Activated T-helper 2 cell treated with anti-CD3 and anti-CD28 coated beads, Interferon-gamma antibody, Interleukin-2, Interleukin-4, amounts not matched to agents 10 μg/mL and 5 μg/mL and 100 μg/mL, durations not matched to agents 14 hours and 24 hours and 36 hours (primary cell): ENCODE results near the gene PHRF1. TPM values are rescaled to one million over a fixed set of nuclear protein-coding genes. Genes with fewer than 3 reads are reported as not detected.
"Not testable (repeated sequence)": the region's sequence is repeated elsewhere in the genome, so short reads cannot be mapped to it uniquely, and the experiment has no call there.

Experiments used
- DNase-seq: peaks from one replicate; pipeline ENCODE4 v3.0.0; 2021; ENCODE audit warnings: low spot score
- H3K27ac Mint-ChIP-seq: one replicate; pipeline ENCODE4 v1.8.0; 2021; ENCODE audit warnings: mixed read lengths
- H3K27me3 Mint-ChIP-seq: one replicate; pipeline ENCODE4 v1.8.0; 2021; ENCODE audit warnings: low read depth, mixed read lengths
- H3K36me3 Mint-ChIP-seq: one replicate; pipeline ENCODE4 v1.8.0; 2021; ENCODE audit warnings: low read depth, mixed read lengths
- H3K4me1 Mint-ChIP-seq: one replicate; pipeline ENCODE4 v1.8.0; 2021; ENCODE audit warnings: low read depth, mixed read lengths
- H3K4me3 Mint-ChIP-seq: one replicate; pipeline ENCODE4 v1.8.0; 2021; ENCODE audit warnings: low read depth, mild to moderate bottlenecking, moderate library complexity, mixed read lengths
- H3K9me3 Mint-ChIP-seq: one replicate; pipeline ENCODE4 v1.8.0; 2021; ENCODE audit warnings: mixed read lengths
- intact Hi-C: fragments of 100-400 bp; cut with micrococcal nuclease; formaldehyde crosslinking; loops from one replicate; pipeline ENCODE4 v1.15.1; 2023
- total RNA-seq: library from RNA; stranded (reverse); gene quantifications from 2 replicates; pipeline ENCODE4 v1.2.3, GENCODE V29; 2022

PHRF1 gene
- total RNA-seq, 1 donor from 2014 or later, result 54.0 TPM

DNA sequence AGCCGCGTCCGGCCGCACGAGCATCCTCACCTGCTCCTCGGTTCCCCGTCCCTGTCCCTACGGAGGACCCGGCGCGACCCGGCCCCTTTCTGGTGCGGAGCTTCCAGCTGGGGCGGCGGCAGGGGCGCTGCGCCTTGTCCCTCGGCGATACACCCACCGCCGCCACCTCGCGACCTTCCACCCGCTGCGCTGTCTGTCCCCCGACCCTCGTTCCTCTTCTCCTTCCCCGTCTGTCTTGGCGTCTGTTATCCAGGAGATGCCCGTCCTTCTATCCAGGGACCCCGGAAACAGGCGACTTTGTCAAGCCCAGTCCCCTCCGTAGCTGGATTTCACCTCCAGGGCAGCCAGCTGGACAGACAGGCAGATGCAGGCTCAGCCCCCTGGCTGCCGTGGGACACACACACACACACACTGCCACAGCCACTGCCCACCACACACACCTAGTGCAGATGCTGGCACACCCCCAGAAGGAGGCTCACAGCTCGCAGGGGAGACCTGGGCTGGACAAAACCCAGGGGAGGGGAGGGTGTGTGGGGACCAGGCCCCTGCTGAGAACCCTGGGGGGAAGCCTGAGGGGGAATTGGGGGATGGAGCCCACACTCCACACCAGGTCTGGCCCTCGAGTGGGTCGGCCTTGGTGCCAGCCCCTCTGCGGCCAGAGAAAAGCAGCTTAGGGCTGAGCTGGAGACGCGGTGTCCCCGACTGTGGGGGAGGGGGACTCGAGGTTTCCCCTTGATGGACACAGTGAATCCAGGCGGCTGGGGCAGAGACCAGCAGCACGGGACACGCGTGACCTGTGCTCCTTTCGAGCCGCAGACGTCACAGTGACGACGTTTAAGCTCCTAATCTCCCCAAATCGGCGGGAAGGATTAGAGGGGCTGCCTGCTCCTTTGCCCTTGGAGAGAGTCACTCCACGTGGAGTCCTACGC, 61.6 kb downstream of the PHRF1 start:
- H3K4me3 Mint-ChIP-seq, result no peak overlapping the region
- H3K9me3 Mint-ChIP-seq, result no peaks in the 10 kb centered on the region
- no peak for DNase-seq
- H3K36me3 Mint-ChIP-seq, result peaks cover 2% of the 10 kb centered on the region
- H3K27me3 Mint-ChIP-seq, result peaks cover 31% of the 10 kb centered on the region
- intact Hi-C loops, result no loop called here
- H3K4me1 Mint-ChIP-seq, result peaks cover 3% of the 10 kb centered on the region
- H3K27ac Mint-ChIP-seq, result no peak overlapping the region

DNA sequence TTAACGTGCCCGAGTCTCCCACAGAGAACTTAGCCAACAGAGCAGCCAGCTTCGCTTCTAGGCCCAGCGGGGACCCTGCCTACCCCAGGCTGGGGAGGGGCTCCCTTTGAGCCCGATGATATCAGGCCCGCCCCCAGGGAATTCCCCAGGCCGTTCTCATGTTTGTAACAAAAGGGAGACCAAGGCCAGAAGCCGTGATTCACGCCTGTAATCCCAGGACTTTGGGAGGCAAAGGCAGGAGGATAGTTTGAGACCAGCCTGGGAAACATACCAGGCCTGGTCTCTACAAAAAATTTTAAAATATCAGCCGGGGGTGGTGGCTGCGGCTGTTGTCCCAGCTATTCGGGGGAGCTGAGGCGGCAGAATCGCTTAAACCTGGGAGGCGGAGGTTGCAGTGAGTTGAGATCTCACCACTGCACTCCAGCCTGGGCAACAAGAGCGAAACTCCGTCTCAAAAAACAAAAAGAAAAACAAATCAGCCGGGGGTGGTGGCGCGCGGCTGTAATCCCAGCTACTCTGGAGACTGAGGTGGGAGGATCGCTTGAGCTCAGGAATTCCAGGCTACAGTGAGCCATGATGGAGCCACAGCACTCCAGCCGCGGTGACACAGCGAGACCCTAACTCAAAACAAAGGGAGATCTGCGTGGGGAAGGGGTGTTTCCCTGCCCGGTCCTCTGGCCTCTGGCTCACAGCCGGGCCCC, 62.5 kb downstream of the PHRF1 start:
- no peaks in the 10 kb centered on the region for H3K9me3 Mint-ChIP-seq
- intact Hi-C loops, result no loop called here
- H3K27ac Mint-ChIP-seq, result no peak overlapping the region
- H3K4me3 Mint-ChIP-seq, result no peak overlapping the region
- H3K27me3 Mint-ChIP-seq, result peaks cover 31% of the 10 kb centered on the region
- no peak for DNase-seq
- peaks cover 3% of the 10 kb centered on the region for H3K4me1 Mint-ChIP-seq
- H3K36me3 Mint-ChIP-seq, result peaks cover 2% of the 10 kb centered on the region

- no peaks in the 10 kb centered on the region for H3K9me3 Mint-ChIP-seq
- H3K27ac Mint-ChIP-seq, result no peak overlapping the region
- H3K4me3 Mint-ChIP-seq, result no peak overlapping the region
- peaks cover 2% of the 10 kb centered on the region for H3K36me3 Mint-ChIP-seq
- intact Hi-C loops, result no loop called here
- H3K4me1 Mint-ChIP-seq, result peaks cover 3% of the 10 kb centered on the region
- DNase-seq, result no peak
- H3K27me3 Mint-ChIP-seq, result peaks cover 31% of the 10 kb centered on the region
Observed at GRCh38 chr11:639332-639955, 63.2 kb downstream of the PHRF1 start.

- H3K27ac Mint-ChIP-seq, result no peak overlapping the region
- no peaks in the 10 kb centered on the region for H3K9me3 Mint-ChIP-seq
- H3K4me1 Mint-ChIP-seq, result peaks cover 3% of the 10 kb centered on the region
- intact Hi-C loops, result no loop called here
- H3K36me3 Mint-ChIP-seq, result peaks cover 2% of the 10 kb centered on the region
- H3K4me3 Mint-ChIP-seq, result no peak overlapping the region
- no peak for DNase-seq
- peaks cover 26% of the 10 kb centered on the region for H3K27me3 Mint-ChIP-seq
Observed at GRCh38 chr11:640021-640706, 63.9 kb downstream of the PHRF1 start.

GRCh38 chr11:641806-642370, 65.6 kb downstream of the PHRF1 start:
- no peak overlapping the region for H3K27ac Mint-ChIP-seq

DNA sequence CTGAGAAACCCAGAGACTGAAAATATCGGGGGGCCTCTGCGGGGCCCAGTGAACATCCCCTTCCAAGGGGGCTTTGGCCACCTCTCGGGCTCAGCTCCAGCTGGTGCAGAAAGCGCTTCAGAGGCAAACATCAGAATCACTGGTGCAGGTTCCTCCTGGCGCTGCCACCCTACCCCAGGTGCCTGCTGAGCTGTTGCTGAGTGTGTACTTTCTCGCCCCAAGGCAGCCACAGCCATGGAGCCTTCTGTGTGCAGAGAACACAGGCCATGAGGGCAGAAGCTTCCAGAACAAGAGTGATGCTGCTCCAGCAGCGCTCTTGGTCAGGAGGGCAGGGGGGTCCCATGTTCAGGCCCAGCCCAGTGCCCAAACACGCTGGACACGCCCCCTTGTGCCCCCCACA, 67.1 kb downstream of the PHRF1 start:
- intact Hi-C loops, result no loop called here
- Mint-ChIP-seq H3K27ac (no peak overlapping the region), H3K36me3 (peaks cover 7% of the 10 kb centered on the region), H3K4me3 (no peak overlapping the region), H3K4me1 (no peaks in the 10 kb centered on the region), H3K9me3 (no peaks in the 10 kb centered on the region), H3K27me3 (peaks cover 10% of the 10 kb centered on the region)
- no peak for DNase-seq

More at GRCh38 chr11:641806-642370, 65.6 kb downstream of the PHRF1 start:
- no peaks in the 10 kb centered on the region for H3K9me3 Mint-ChIP-seq
- peaks cover 2% of the 10 kb centered on the region for H3K4me1 Mint-ChIP-seq
- H3K36me3 Mint-ChIP-seq, result peaks cover 4% of the 10 kb centered on the region
- H3K27me3 Mint-ChIP-seq, result peaks cover 17% of the 10 kb centered on the region
- no peak overlapping the region for H3K4me3 Mint-ChIP-seq
- intact Hi-C loops, result no loop called here
- DNase-seq, result no peak

- peaks cover 10% of the 10 kb centered on the region for H3K36me3 Mint-ChIP-seq
- no peaks in the 10 kb centered on the region for H3K4me1 Mint-ChIP-seq
- DNase-seq, result no peak
- H3K9me3 Mint-ChIP-seq, result no peaks in the 10 kb centered on the region
- intact Hi-C loops, result no loop called here
- no peak overlapping the region for H3K4me3 Mint-ChIP-seq
- peaks cover 3% of the 10 kb centered on the region for H3K27me3 Mint-ChIP-seq
- no peak overlapping the region for H3K27ac Mint-ChIP-seq
Observed at GRCh38 chr11:643849-644738, 67.8 kb downstream of the PHRF1 start.

GRCh38 chr11:645536-645935, 69.3 kb downstream of the PHRF1 start:
- Mint-ChIP-seq H3K27me3 (no peaks in the 10 kb centered on the region), H3K27ac (no peak overlapping the region)

GRCh38 chr11:646214-646613, 69.9 kb downstream of the PHRF1 start:
- Mint-ChIP-seq H3K36me3 (peaks cover 17% of the 10 kb centered on the region), H3K4me3 (no peak overlapping the region), H3K27me3 (no peaks in the 10 kb centered on the region), H3K9me3 (no peaks in the 10 kb centered on the region), H3K4me1 (no peaks in the 10 kb centered on the region), H3K27ac (no peak overlapping the region)
- intact Hi-C loops, result no loop called here
- no peak for DNase-seq

More at GRCh38 chr11:645536-645935, 69.3 kb downstream of the PHRF1 start:
- intact Hi-C loops, result no loop called here
- peaks cover 13% of the 10 kb centered on the region for H3K36me3 Mint-ChIP-seq
- no peaks in the 10 kb centered on the region for H3K9me3 Mint-ChIP-seq
- DNase-seq, result no peak
- H3K4me3 Mint-ChIP-seq, result no peak overlapping the region
- no peaks in the 10 kb centered on the region for H3K4me1 Mint-ChIP-seq

DNA sequence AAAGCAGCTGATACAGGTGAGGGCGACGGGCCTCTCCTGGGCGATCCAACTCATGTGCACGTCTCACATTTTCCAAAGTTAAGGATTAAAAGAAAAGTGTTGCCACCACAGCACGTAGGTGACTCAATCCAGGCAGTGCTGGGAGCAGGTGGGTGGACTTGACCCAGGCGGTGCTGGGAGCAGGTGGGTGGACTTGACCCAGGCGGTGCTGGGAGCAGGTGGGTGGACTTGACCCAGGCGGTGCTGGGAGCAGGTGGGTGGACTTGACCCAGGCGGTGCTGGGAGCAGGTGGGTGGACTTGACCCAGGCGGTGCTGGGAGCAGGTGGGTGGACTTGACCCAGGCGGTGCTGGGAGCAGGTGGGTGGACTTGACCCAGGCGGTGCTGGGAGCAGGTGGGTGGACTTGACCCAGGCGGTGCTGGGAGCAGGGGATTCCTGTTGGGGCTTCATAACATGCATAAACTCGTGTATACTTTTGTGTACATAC, 71.4 kb downstream of the PHRF1 start:
- intact Hi-C loops, H3K4me3 Mint-ChIP-seq, H3K27ac Mint-ChIP-seq, H3K27me3 Mint-ChIP-seq, H3K4me1 Mint-ChIP-seq, H3K9me3 Mint-ChIP-seq, DNase-seq: not testable (repeated sequence)
- peaks cover 24% of the 10 kb centered on the region for H3K36me3 Mint-ChIP-seq

- intact Hi-C loops, result no loop called here
- no peak for DNase-seq
- H3K27me3 Mint-ChIP-seq, result no peaks in the 10 kb centered on the region
- no peaks in the 10 kb centered on the region for H3K9me3 Mint-ChIP-seq
- H3K27ac Mint-ChIP-seq, result no peak overlapping the region
- no peak overlapping the region for H3K4me3 Mint-ChIP-seq
- no peaks in the 10 kb centered on the region for H3K4me1 Mint-ChIP-seq
- peaks cover 30% of the 10 kb centered on the region for H3K36me3 Mint-ChIP-seq
Observed at GRCh38 chr11:650482-650881, 74.2 kb downstream of the PHRF1 start.
